HFF-Myc (cell line): ENCODE results near the gene MICB.
"Not testable (repeated sequence)": the region's sequence is repeated elsewhere in the genome, so short reads cannot be mapped to it uniquely, and the experiment has no call there.

ENCODE experiments used
- DNase-seq: peaks from one replicate; pipeline ENCODE4 v3.0.0-alpha.2; 2011; ENCODE audit warnings: low read depth; ENCODE audit errors: extremely low read depth
- H3K4me3 ChIP-seq: replicated peaks from 2 replicates; pipeline ENCODE4 v1.5.1; 2011; ENCODE audit warnings: low read depth, mild to moderate bottlenecking, control low read depth, low read length
- CTCF ChIP-seq: IDR thresholded peaks from 2 replicates; pipeline ENCODE4 v1.5.1; 2012; ENCODE audit warnings: mild to moderate bottlenecking, low read depth, low read length, control low read depth; ENCODE audit errors: missing control alignments

MICB gene

GRCh38 chr6:31497531-31498476, at the start of gene MICB:
MICB (plus strand) TSS chr6:31498145; CDS start chr6:31498194, 49 bp downstream.
- no peak for DNase-seq

GRCh38 chr6:31450751-31451150, 47.2 kb upstream of the MICB start:
- TF ChIP-seq CTCF = no peak
- no peak overlapping the region for H3K4me3 ChIP-seq

More at GRCh38 chr6:31497531-31498476, at the start of gene MICB:
- H3K4me3 ChIP-seq = peak within 1 kb of the TSS; percentile 52
- no peak for TF ChIP-seq CTCF

GRCh38 chr6:31452859-31453258, 45.1 kb upstream of the MICB start:
- no peak for TF ChIP-seq CTCF
- no peak overlapping the region for H3K4me3 ChIP-seq

More at GRCh38 chr6:31450751-31451150, 47.2 kb upstream of the MICB start:
- DNase-seq = no peak

GRCh38 chr6:31453259-31453658, 44.7 kb upstream of the MICB start:
- H3K4me3 ChIP-seq = no peak overlapping the region
- no peak for TF ChIP-seq CTCF
- DNase-seq = no peak

More at GRCh38 chr6:31452859-31453258, 45.1 kb upstream of the MICB start:
- no peak for DNase-seq

- not testable (repeated sequence) for H3K4me3 ChIP-seq, DNase-seq
These were observed 38.1 kb upstream of the MICB start for GRCh38 chr6:31459864-31460263.

GRCh38 chr6:31460361-31461025, 37.5 kb upstream of the MICB start:
- TF ChIP-seq CTCF = no peak
- DNase-seq = no peak
- H3K4me3 ChIP-seq = no peak overlapping the region
